COLO668 (cell line): ENCODE data around the gene FRG2C.
"Not testable (repeated sequence)": the region's sequence is repeated elsewhere in the genome, so short reads cannot be mapped to it uniquely, and the experiment has no call there.

Source experiments
- DNase-seq: peaks from one replicate; lab custom pipeline; 2025; ENCODE audit not compliant: unreplicated experiment; lab: John Stamatoyannopoulos, UW

FRG2C gene

DNA sequence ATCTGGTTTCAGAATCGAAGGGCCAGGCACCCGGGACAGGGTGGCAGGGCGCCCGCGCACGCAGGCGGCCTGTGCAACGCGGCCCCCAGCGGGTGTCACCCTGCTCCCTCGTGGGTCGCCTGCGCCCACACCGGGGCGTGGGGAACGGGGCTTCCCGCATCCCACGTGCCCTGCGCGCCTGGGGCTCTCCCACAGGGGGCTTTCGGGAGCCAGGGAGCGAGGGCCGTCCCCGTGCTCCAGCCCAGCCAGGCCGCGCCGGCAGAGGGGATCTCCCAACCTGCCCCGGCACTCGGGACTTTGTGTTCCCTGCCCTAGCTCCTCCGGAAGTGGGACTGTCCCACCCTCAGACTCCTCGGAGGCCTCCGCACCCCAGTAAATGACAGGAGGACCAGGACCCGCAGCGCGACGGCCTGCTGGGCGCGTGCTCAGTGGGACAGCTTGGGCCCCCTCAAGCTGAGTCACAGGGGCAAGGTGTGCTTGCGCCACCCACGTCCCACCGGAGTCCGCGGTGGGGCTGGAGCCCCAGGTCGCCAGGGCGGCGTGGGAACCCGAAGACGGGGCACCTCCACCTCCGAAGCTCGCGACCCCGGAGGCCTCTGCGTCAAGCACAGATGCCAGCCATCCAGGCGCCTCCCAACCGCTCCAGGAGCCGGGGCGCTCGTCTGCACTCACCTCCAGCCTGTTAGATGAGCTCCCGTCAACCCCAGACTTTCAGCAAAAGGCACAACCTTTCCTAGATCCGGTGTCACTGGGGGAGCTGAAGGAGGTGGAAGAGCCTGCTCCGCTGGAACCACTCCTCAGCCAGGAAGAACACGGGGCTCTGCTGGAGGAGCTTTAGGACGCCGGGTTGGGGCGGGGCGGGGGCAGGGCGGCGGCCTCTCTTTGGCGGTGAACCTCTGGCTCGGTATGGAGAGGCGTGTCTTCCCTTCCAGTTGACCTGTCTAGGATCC lies 5.5 kb downstream of the FRG2C start:
- not testable (repeated sequence) for DNase-seq

- DNase-seq = not testable (repeated sequence)
These were observed 6.5 kb downstream of the FRG2C start for GRCh38 chr3:75670298-75671286.

GRCh38 chr3:75671287-75672139 lies 7.4 kb downstream of the FRG2C start:
- not testable (repeated sequence) for DNase-seq

DNA sequence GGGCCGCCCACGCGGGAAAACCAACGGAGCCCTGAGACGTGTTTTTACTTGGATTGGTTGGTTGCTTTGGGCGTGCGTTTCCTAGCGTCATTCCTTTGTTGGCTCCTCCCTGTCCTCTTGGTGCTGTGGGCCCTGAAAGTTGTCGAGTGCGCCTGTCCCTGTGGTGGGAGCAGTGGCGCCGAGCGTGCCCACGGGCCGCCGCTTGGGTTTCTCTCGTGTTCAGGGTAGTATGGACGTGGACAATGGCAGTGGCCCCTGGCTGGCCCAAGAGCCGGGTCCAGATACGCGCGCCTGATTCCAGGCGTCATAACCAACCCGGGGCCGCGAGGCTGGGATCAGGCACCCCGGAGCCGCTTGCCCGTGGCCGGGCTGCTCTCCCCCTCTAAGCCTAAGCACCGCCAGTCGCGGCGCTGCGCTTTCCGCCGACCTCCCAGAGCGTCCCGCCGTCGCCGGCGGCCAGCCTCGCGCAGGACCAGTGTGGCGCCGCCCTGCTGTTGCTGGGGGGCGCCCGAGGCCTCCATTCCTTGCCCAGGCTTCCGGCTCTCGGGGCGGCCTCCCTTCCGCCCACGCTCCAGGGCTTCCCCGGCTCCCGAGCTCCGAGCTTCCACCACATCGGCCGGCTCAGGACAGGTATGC lies 8.1 kb downstream of the FRG2C start:
- DNase-seq = not testable (repeated sequence)

GRCh38 chr3:75683965-75684364 lies 19.8 kb downstream of the FRG2C start:
- DNase-seq = not testable (repeated sequence)

GRCh38 chr3:75687323-75687722 lies 23.2 kb downstream of the FRG2C start:
- no peak for DNase-seq

GRCh38 chr3:75692061-75692460 lies 27.9 kb downstream of the FRG2C start:
- DNase-seq = no peak
